HUDEP-2 (cell line): ENCODE measurements around the gene UTS2B.

ENCODE experiments used
- DNase-seq, 76 experiments: peaks; one replicate each; lab custom pipeline; 2025; ENCODE audit not compliant: unreplicated experiment in 76 of 76; lab: John Stamatoyannopoulos, UW

UTS2B gene

DNA sequence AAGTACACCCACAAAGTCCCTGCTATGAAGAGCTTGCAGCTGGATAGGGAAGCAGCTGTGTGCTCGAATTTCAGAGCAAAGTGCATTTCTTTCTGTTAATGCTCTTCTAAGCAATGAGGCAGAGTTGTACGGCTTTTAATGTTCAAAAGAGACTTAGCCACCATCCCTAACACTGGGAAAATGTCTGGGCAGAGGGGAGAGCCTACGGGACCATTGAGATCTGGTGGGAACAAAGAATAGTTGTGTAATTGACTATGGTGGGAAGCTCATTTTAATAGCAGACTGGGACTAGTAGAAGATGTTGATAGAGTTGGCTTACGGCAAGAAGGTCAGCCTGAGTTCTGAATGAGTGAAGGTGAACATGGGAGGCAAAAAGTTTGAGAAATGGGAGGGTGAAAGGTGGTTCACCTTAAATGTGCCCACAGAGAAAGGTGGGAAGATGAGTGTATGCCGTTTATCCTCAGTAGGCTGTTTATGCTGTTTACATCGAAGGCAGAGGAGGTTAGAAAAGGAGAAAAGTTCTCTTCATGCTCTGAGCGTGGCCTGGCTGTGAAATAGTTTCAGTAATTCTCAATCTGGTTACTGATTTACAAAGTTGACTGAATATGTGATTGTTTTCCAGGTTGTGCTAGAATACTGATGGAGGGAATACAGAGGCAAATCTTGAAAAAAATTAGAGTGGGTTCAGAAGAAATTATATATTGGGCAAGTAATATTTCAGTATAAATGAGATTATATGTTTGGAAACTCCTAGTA is 22.9 kb upstream of the UTS2B start:
- no peak for DNase-seq

DNA sequence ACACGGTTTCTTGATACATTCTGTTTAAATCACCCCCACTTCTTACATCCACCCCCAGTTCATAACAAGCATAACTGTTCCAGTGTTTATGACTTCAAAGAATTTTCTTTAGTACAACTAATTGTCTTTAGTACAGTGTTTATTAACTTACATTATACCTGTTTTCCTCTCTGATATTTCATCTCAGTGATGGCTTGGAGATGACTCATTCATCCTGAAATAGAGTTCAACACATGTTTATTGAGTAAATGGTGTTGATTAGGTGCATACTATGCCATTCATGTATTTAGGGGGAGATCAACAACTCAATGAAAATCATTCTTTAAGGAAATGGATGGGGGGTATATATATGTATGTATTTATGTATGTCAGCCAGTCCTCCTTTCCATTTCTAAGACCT is 21.7 kb upstream of the UTS2B start:
- no peak for DNase-seq

GRCh38 chr3:191350396-191351090 is 20.2 kb upstream of the UTS2B start:
- no peak for DNase-seq

DNA sequence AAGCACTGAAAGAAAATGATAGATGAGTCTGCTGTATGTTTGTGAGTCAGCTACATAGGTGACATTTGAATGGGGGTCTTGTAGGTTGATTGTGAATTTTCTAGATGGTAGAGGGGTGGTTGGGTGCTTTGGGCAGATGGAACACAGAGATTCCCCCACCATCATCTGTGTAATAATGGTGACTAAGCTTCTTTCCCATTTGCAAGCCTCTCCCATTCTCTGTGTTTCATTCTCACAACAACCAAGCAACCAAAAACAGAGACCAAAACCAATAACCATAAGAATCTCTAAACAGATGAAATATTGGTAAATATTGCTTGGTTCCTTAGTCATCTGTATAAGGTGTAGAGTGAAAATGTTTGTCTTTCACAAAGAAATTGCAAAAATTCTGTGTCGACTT is 17.8 kb upstream of the UTS2B start:
- DNase-seq = no peak

DNA sequence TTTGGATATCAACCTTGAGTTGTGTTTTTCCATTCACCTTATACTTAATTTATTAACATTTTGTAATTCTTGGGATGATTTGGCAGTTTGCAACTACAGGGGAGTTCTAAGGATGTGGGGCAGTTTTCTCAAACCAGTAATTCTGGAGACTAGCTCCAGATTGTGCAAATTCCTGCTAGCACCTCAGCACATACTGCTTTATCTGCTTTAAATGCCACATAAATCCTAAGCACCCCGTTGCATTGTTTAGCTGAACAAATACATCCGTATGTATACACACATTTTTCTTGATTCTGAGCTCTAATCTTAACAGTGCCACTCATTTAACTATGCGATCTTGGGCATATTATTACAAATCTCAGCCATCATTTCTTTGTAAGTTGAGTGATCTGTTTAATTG is 16.9 kb upstream of the UTS2B start:
- no peak for DNase-seq

- no peak for DNase-seq
Measured at GRCh38 chr3:191345334-191345733, 15.0 kb upstream of the UTS2B start.

DNA sequence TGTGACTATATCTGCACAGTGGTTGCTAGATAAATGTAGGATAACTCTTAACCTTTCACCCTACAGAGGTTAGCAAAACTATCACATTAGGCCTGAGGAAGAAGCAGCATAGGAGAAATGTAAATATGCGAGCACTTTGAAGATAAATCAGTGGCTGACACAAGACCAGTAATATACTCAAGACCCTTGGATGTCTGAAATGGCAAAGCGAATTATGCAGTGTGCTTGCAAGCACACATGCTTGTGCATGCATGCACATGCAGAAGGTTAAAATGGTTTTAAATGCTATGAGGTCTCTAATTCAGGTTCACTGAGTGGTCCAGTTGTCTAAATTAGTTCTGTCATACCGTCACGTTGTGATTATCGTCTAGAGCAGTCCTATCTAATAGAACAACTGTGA is 13.6 kb upstream of the UTS2B start:
- DNase-seq = no peak

DNA sequence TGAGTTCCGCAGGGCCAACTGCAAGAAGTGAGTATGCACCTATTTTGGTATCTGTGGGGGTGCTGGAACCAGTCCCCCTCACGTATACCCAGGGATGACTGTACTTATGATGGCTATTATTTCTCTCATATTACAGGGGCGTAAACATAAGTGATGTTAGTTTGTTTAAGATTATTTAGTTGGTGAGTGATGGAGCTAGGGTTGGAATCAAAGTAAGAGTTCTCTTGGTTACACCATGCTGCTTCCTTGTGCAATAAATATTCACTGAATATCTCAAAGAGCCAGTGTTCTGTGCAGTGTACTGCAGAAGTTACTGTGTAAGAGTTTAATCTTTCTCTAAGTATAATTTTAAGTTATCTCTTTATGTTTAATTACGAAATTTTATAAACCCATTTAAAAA is 12.8 kb upstream of the UTS2B start:
- no peak for DNase-seq

GRCh38 chr3:191342411-191342810 is 12.1 kb upstream of the UTS2B start:
- DNase-seq = no peak

DNA sequence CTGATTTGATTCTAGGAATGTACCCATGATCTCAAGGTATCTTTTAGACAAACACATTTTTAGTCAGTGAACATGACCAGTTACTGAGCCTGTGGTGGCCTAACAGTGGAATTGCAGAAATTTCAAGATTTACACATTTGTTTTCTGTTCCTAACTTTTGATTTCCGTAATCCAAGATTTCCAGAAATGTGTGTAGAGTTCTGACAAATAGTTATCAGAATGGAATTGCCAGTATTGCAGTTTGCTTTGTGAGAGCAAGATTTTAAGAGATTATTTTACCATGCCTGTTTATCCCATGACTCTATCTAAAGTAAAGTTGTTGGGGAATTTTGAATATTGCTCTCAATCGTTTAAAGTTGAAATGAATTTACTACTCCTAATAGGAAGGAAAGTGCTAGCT is 11.7 kb upstream of the UTS2B start:
- DNase-seq = no peak

DNA sequence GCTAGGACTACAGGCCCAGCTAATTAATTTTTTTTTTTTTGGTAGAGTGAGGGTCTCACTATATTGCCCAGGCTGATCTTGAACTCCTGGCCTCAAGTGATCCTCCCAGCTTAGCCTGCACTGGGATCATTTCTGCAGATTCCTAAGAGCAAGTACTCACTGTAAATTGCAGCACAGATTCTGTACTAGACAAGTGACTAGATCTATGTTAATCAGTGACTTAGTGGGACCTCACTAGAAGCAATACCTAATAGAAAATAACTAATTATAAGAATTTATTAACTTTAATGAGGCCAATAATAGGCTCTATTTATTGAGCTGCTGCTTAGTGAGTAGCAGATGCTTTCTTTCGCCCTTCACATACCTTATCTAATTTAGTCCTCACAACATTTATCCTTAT is 10.6 kb upstream of the UTS2B start:
- no peak for DNase-seq

- DNase-seq = no peak
Measured at GRCh38 chr3:191340351-191340750, 10.0 kb upstream of the UTS2B start.

- no peak for DNase-seq
Measured at GRCh38 chr3:191339316-191339917, 9.1 kb upstream of the UTS2B start.

GRCh38 chr3:191338177-191338488 is 7.8 kb upstream of the UTS2B start:
- DNase-seq = no peak

DNA sequence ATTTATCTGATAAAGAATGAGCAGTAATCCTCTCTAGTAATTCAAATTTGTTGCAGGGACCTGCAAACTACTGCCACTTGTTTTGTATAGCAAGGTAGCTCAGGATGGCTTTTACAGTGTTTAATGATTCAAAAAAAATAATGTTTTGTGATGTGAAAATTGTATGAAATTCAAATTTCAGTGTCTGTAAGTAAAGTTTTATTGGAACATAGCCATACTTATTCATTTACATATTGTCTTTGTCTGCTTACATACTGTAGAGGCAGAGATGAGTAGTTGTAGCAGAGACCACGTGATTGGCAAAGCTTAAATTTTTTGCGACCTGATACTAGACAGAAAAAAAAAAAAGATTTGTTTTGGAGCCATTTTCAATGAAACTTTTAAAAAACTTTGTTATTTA is 6.5 kb upstream of the UTS2B start:
- DNase-seq = no peak

GRCh38 chr3:191334346-191334893 is 4.1 kb upstream of the UTS2B start:
- DNase-seq = no peak

DNA sequence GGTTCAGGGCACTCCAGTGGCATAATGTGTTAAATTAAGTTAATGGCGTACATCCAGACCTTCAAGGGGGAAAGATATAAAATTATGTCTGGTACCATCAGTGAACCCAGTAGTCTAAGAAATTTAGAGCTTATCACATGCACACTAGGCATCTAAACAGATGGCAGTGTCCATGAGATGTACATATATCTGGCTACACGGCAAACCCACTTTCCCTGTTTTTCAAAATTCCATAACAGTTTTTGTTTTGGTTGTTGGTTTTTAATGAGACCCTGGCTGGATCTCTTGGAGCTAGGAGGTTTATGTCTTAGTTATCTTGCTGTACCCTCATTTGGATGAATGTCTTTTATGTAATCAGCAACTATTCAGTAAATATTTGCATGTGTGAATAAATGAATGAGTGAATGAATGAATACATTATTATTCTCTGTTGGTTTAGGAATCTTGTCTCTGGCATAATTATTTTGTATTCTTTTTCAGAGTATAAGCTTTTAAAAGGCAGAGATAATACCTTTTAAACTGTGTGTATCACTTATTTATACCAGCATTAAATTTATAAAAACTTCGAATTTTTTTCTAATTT is 3.1 kb upstream of the UTS2B start:
- DNase-seq = no peak

DNA sequence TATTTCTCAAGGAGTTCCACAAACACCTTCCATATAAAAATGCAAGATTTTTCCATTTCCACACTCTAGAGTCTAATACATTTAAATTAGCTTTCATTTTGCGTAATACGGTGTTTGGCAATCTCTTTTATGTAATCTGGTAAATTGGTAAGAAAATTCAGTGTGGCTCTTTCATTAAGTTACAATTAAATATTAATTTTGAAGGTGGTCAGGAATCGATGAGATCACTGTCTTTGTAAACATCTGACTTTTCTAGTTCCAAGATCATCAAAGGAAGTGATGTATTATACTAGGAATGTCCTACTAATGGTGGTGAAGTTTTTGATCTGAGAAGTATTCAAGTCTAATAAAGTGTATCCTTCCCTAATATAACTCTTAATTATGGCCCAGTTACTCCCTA is 1.1 kb upstream of the UTS2B start:
- no peak for DNase-seq

- no peak for DNase-seq
Measured at GRCh38 chr3:191330530-191331048, 263 bp upstream of the UTS2B start.

- DNase-seq = peak in 72 of 76 experiments; percentile 5 to 80 (median 61)
Measured at GRCh38 chr3:191328962-191329653, 1.2 kb downstream of the UTS2B start, which contains the start of gene CCDC50. CCDC50 (plus strand) TSS chr3:191329394; CDS start chr3:191329675, 281 bp downstream.
